ENCODE results near the gene PEPD.

The PEPD gene

GRCh38 chr19:33381101-33381500 lies 140.5 kb downstream of the PEPD start:
- no peak for DNase-seq (ENCODE audit: low spot score)

DNA sequence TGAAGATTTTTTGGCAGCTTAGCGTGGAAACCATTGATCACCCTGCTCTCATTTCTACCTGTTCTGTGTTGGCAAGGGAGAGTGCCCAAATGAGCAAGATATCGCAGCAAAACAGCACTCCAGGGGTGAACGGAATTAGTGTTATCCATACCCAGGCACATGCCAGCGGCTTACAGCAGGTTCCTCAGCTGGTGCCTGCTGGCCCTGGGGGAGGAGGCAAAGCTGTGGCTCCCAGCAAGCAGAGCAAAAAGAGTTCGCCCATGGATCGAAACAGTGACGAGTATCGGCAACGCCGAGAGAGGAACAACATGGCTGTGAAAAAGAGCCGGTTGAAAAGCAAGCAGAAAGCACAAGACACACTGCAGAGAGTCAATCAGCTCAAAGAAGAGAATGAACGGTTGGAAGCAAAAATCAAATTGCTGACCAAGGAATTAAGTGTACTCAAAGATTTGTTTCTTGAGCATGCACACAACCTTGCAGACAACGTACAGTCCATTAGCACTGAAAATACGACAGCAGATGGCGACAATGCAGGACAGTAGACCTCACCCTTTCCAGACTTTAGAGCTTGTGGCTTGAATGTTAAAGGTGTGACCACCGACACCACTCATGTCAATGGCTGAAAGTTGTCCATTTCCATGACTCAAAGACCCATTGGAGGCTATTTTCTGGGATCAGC lies 142.3 kb downstream of the PEPD start:
- DNase-seq (ENCODE audit: low spot score) = no peak

DNA sequence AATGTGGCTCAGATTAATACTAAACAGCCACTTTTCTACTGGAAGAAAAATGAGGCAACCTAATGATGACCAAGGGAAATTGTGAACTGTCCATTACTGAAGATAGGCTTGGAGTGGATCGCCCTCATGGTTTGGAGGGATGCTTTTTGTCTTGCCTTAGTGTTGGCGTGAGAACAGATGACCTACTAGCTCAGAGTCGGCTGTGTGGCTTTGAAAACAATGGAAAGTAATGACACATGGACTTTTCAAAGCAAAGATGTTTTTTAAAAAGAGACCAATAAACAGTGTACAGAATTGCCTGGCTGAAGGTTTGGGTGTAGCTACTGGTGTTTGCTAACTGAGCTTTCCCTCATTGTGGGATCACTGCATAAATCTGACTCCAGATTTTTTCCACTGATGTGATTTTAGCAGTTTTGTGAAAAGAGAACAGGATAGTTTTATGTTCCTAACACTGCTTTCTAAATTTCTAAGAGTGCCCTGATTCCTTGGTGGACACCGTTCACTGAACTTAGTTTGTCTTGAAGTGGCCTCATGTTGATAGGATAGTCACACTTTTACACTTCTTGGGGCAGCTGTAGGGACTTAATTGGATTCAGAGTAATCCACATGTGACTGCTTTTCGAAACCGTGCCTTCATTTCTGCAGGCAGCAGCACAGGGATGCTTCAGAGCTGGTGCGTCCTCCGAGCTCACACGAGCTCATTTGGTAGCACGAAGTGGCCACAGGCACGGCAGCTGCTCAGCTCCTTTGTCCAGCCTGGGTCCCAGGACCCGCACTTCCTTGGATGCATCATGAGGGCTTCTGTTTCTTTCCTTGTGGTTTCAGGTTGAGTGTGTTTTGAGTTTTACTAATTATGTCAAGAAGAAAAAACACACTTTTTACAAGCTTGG lies 143.8 kb downstream of the PEPD start:
- DNase-seq (ENCODE audit: low spot score) = no peak

- DNase-seq (ENCODE audit: low spot score) = no peak
Measured at GRCh38 chr19:33376941-33377557, 144.5 kb downstream of the PEPD start.

DNA sequence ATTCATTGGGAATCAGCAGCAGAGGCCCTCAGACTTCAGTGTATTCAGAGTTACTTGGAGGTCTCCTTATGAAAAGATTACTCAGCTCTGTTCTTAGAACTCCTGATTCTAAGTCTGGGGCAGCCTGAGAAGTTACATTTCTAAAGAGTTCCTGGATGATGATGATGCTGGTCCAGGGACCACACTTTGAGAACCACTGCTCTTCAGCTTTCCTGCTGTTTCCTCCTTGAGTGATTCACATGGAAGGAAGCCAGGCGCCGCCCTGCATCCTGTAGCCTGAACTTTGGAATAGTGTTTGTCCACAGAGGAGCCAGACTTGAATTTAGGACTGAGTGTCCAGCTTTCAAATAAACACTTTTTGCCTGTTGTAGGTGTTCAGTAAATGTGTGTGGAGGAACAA lies 145.2 kb downstream of the PEPD start:
- DNase-seq (ENCODE audit: low spot score) = peak; percentile 86

- peak; percentile 38 for DNase-seq (ENCODE audit: low spot score)
Measured at GRCh38 chr19:33375837-33376159, 145.8 kb downstream of the PEPD start.

DNA sequence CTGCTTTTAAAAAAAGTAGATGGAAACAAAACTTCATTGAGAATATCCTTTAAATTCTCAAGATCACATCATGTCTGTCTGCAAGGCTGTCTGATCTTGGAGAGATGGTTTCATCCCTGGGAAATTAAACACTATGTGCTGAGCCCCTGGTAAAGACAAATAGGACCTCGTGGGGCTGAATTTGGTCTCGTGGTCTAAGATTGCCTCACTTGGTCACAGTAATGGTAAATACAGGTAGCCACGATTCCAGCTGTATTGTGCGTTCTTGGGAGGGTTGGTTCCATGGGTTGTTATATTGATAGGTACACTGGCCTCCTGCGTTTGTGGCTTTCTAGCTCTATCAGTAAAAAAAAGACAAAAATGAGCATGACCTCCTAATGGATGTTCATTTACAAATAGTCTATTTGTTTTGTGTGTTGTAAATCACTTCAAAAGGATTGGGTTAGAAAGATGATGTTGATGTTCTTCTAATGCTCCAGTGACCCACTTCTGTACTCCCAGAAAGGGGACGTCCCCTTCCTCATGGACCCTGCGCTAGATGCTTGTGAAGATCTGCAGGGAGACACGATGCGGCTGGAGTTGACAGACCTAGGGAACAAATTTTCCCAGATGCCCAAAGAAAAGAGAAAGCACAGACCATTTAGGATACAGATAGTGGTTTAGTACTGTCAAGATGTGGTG lies 146.3 kb downstream of the PEPD start:
- no peak for DNase-seq (ENCODE audit: low spot score)

- DNase-seq (ENCODE audit: low spot score) = peak; percentile 40
Measured at GRCh38 chr19:33374236-33374714, 147.3 kb downstream of the PEPD start.

DNA sequence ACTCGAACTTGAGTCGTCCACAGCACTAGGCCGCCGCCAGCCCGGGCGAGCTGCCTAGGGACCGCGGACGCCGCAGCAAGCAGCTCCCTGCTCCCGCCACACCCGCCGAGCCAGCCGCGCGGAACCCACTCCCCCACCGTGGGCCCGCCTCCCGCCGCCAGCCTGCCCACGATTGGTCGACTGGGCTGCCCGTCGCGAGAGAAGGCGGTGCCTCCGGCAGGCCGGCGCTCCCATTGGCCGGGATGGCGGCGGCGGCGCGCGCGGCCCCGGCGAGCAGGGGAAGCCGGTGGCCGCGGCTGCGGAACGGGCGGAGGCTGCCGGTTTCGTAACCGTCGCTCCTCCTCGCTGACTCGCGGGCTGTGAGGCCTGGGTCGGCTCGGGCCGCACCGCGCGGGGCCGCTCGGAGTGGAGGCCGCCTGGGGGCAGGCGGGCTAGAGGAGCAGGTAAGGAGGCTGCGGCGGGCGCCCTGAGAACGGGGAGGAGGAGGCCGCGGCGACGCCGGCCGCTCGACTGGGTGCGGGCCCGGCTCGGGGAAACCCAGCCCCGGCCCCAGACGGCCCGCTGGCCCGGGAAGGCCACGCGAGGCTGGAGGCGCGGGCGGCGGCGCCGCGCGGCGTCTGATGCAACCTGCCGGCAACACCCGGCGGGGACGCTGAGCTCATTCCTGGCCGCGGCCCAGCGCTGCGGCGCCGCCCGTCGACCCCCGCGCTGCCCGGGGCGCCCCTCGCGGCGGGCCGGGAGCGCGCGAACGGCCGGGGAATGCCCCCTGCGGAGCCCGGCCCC lies 147.9 kb downstream of the PEPD start, which contains the start of gene CEBPG:
Gene CEBPG, plus strand, starts transcription at position 257 of the 783 bp plus-strand sequence. CDS start 5,531 bp downstream, outside the sequence.
- DNase-seq (ENCODE audit: low spot score) = peak; percentile 88

- no peak for DNase-seq (ENCODE audit: low spot score)
Measured at GRCh38 chr19:33370783-33371182, 150.8 kb downstream of the PEPD start.

GRCh38 chr19:33368074-33368864 lies 153.3 kb downstream of the PEPD start:
- peak; percentile 77 for DNase-seq (ENCODE audit: low spot score)

DNA sequence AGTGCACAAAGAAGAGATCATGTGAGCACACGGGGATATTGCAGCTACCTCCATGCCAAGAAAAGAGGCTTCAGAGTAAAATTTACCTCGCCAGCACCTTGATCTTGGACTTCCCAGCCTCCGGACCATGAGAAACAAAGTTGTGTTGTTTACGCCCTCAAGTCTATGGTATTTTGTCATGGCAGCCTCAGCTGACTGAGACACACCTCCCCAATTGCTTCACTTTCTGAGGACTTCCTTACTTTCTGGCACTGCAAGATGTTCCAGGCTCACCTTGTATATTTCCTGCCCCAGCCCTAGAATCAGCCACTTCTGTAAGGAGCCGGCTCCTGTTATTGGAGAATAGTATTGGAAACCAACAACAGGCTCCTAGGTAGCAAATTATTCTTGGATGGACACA lies 154.7 kb downstream of the PEPD start:
- DNase-seq (ENCODE audit: low spot score) = no peak

DNA sequence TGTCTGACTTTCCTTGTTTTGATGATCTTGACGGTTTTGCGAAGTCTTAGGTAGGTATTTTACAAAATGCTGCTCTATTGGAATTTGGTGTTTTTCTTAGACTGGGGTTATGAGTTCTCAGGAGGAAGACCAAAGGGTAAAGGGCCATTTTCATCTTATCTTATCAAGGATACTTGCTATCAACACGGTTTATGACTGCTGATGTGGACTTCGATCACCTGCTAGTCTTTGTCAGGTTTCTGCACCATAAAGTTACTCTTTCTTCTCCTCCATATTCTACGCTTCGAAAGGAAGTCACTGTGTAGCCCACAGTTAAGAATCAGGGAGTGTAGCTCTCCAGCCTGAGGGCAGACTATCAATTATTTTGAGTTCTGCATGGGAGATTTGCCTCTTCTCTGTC lies 155.5 kb downstream of the PEPD start:
- no peak for DNase-seq (ENCODE audit: low spot score)

- no peak for DNase-seq (ENCODE audit: low spot score)
Measured at GRCh38 chr19:33365691-33366090, 155.9 kb downstream of the PEPD start.

GRCh38 chr19:33363476-33363875 lies 158.1 kb downstream of the PEPD start:
- no peak for DNase-seq (ENCODE audit: low spot score)

DNA sequence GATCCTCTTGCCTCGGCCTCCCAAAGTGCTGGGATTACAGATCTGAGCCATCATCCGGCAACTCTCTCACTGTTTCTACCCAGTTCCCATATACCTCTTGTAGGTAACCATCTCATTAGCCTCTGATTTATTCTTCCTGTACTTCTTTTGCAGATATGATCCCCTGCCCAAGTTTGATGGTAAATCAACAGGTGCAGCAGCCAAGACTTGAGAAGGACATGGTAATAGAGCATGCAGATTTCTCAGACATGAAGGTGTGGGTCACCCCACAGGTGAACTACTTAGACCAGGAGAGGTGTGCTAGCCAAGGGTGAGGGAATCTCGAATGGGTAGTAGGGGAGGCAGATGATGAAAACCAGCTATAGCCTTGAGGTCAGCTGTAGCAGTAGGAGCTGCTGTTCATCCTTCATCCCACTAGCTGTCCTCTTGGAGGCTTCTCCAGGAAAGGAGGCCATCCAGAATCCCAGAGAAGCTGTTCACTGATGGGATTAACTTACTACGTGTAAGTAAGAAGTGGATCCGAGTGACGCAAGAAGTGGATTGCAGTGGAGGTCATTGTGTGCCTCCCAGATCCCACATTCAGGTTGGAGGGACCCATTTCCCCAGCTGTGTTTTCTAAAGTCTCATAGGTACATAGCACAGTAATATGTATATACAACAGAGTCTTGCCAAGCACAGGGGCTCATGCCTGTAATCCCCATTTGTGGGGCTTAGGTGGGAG lies 158.9 kb downstream of the PEPD start:
- no peak for DNase-seq (ENCODE audit: low spot score)

DNA sequence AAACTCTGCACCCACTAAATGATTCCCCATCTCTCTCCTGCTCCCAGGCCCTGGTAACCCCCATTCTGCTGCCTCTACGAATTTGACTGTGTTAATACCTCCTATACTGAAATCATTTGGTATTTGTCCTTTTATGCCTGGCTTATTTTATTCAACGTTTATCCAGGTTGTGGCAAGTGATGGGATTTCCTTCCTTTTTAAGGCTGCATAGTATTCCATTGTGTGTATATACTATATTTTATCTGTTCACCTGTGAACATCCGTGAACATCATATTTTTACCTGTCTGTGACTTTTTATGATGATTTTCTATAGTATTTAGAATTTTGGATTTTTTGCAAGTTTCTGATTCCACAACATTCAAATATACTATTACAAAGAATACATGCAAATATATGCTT lies 162.0 kb downstream of the PEPD start:
- DNase-seq (ENCODE audit: low spot score) = no peak

DNA sequence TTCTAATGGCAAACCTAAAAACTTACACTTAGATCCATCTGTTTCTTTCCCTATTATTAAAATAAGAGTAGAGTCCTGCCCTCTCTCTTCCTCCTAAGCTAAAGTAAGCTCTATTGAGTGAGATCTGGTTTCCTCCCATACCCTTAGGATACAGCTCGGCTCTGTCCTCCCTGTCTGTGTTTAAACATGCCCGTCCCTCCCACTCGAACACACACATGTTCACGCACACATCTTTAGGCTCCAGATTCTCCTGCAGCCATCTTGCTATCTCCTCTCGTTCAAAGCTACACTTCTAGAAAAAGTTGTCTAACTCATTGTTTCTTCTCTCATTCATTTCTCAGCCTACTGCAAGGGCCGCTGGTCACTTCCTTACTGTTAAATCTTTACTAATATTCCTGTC lies 163.2 kb downstream of the PEPD start:
- DNase-seq (ENCODE audit: low spot score) = no peak

GRCh38 chr19:33357556-33357955 lies 164.0 kb downstream of the PEPD start:
- no peak for DNase-seq (ENCODE audit: low spot score)

GRCh38 chr19:33355535-33355934 lies 166.1 kb downstream of the PEPD start:
- no peak for DNase-seq (ENCODE audit: low spot score)

Measured in RKO (cell line).